HepG2 (cell line): ENCODE results near the gene DICER1.

ENCODE experiments used
- ATF1 ChIP-seq: IDR thresholded peaks from 2 replicates; pipeline ENCODE4 v1.6.1; 2016; ENCODE audit warnings: mild to moderate bottlenecking, control low read depth
- EZH2 ChIP-seq: conservative IDR thresholded peaks from 2 replicates; pipeline ENCODE4 v1.6.1; 2012; ENCODE audit warnings: mild to moderate bottlenecking, low read depth, low read length, moderate library complexity
- GFI1 ChIP-seq: sonication (generic); formaldehyde crosslinking; IDR thresholded peaks from 2 replicates; pipeline ENCODE4 v1.5.0; 2020; ENCODE audit warnings: missing genetic modification reagents, mild to moderate bottlenecking, borderline replicate concordance
- JUN ChIP-seq: sonication (generic); formaldehyde crosslinking; IDR thresholded peaks from 2 replicates; pipeline ENCODE4 v1.4.0; 2020; ENCODE audit warnings: mild to moderate bottlenecking, missing genetic modification reagents
- MAFF ChIP-seq: IDR thresholded peaks from 2 replicates; pipeline ENCODE4 v1.6.1; 2011; ENCODE audit warnings: low read depth, low read length, improper control_type of control experiment
- NFE2L2 ChIP-seq: fragments of 150-350 bp; IDR thresholded peaks from 2 replicates; pipeline ENCODE4 v1.6.1; 2014; ENCODE audit warnings: low read length
- PBX3 ChIP-seq: sonication (generic); formaldehyde crosslinking; IDR thresholded peaks from 2 replicates; pipeline ENCODE4 v1.8.1; 2023; ENCODE audit warnings: missing genetic modification reagents, inconsistent platforms, borderline replicate concordance
- POLR2A ChIP-seq, 2 experiments: IDR thresholded peaks; 2 replicates each; pipeline ENCODE4 v1.6.1; 2011; ENCODE audit warnings: low read depth in 2 of 2, low read length in 2 of 2, mild to moderate bottlenecking in 1 of 2, moderate library complexity in 1 of 2; ENCODE audit not compliant: insufficient read depth in 1 of 2
- ZNF253 ChIP-seq: sonication (generic); formaldehyde crosslinking; IDR thresholded peaks from 2 replicates; pipeline ENCODE4 v1.8.0; 2022; ENCODE audit warnings: mild to moderate bottlenecking, missing genetic modification reagents, borderline replicate concordance
- ZNF619 ChIP-seq: sonication (generic); formaldehyde crosslinking; IDR thresholded peaks from 2 replicates; pipeline ENCODE4 v1.4.0; 2020; ENCODE audit warnings: mild to moderate bottlenecking, missing genetic modification reagents
- ZNF768 ChIP-seq: sonication (generic); formaldehyde crosslinking; IDR thresholded peaks from 2 replicates; pipeline ENCODE4 v1.4.0; 2020; ENCODE audit warnings: missing genetic modification reagents
- ZNF879 ChIP-seq: sonication (generic); formaldehyde crosslinking; IDR thresholded peaks from 2 replicates; pipeline ENCODE4 v1.8.1; 2023; ENCODE audit warnings: missing genetic modification reagents
- TF ChIP-seq, protein P1 (sequence below): sonication (generic); formaldehyde crosslinking; IDR thresholded peaks from 2 replicates; pipeline ENCODE4 v1.5.0; 2020; ENCODE audit warnings: mild to moderate bottlenecking, missing genetic modification reagents, moderate library complexity
- TF ChIP-seq, protein P2 (sequence below): sonication (generic); formaldehyde crosslinking; IDR thresholded peaks from 2 replicates; pipeline ENCODE4 v1.4.0; 2020; ENCODE audit warnings: missing genetic modification reagents

GRCh38 chr14:95121911-95122620, 35.3 kb downstream of the DICER1 start:
- no peak for TF ChIP-seq JUN (CRISPR knock-in tag)
- no peak for TF ChIP-seq ZNF253 (CRISPR knock-in tag)
- TF ChIP-seq GFI1: no peak
- no peak for TF ChIP-seq ATF1
- TF ChIP-seq ZNF768: no peak
- TF ChIP-seq, protein P1, sequence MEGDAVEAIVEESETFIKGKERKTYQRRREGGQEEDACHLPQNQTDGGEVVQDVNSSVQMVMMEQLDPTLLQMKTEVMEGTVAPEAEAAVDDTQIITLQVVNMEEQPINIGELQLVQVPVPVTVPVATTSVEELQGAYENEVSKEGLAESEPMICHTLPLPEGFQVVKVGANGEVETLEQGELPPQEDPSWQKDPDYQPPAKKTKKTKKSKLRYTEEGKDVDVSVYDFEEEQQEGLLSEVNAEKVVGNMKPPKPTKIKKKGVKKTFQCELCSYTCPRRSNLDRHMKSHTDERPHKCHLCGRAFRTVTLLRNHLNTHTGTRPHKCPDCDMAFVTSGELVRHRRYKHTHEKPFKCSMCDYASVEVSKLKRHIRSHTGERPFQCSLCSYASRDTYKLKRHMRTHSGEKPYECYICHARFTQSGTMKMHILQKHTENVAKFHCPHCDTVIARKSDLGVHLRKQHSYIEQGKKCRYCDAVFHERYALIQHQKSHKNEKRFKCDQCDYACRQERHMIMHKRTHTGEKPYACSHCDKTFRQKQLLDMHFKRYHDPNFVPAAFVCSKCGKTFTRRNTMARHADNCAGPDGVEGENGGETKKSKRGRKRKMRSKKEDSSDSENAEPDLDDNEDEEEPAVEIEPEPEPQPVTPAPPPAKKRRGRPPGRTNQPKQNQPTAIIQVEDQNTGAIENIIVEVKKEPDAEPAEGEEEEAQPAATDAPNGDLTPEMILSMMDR: no peak
- TF ChIP-seq ZNF619: no peak
- no peak for TF ChIP-seq MAFF
- TF ChIP-seq POLR2A (IDR thresholded peaks at IDR 0.05; ENCODE audit: insufficient read depth in 1 of 2, low read depth in 2 of 2, low read length in 2 of 2): no peak
- no peak for TF ChIP-seq EZH2
- TF ChIP-seq PBX3 (CRISPR knock-in tag): no peak
- no peak for TF ChIP-seq NFE2L2
- TF ChIP-seq, protein P2, sequence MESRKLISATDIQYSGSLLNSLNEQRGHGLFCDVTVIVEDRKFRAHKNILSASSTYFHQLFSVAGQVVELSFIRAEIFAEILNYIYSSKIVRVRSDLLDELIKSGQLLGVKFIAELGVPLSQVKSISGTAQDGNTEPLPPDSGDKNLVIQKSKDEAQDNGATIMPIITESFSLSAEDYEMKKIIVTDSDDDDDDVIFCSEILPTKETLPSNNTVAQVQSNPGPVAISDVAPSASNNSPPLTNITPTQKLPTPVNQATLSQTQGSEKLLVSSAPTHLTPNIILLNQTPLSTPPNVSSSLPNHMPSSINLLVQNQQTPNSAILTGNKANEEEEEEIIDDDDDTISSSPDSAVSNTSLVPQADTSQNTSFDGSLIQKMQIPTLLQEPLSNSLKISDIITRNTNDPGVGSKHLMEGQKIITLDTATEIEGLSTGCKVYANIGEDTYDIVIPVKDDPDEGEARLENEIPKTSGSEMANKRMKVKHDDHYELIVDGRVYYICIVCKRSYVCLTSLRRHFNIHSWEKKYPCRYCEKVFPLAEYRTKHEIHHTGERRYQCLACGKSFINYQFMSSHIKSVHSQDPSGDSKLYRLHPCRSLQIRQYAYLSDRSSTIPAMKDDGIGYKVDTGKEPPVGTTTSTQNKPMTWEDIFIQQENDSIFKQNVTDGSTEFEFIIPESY: no peak
- no peak for TF ChIP-seq ZNF879
